HG03432 (cell line): ENCODE measurements around the gene GNG10.
A peak's percentile ranks its signal among the peaks of the same experiment; 100 is the strongest.
"Not testable (repeated sequence)": the region's sequence is repeated elsewhere in the genome, so short reads cannot be mapped to it uniquely, and the experiment has no call there.

Experiments used
- ATAC-seq: cut with Tn5 transposase; IDR thresholded peaks from one replicate; pipeline ENCODE4 v1.9.1; 2021; ENCODE audit warnings: mild to moderate bottlenecking, moderate library complexity; ENCODE audit not compliant: unreplicated experiment

GNG10 gene

DNA sequence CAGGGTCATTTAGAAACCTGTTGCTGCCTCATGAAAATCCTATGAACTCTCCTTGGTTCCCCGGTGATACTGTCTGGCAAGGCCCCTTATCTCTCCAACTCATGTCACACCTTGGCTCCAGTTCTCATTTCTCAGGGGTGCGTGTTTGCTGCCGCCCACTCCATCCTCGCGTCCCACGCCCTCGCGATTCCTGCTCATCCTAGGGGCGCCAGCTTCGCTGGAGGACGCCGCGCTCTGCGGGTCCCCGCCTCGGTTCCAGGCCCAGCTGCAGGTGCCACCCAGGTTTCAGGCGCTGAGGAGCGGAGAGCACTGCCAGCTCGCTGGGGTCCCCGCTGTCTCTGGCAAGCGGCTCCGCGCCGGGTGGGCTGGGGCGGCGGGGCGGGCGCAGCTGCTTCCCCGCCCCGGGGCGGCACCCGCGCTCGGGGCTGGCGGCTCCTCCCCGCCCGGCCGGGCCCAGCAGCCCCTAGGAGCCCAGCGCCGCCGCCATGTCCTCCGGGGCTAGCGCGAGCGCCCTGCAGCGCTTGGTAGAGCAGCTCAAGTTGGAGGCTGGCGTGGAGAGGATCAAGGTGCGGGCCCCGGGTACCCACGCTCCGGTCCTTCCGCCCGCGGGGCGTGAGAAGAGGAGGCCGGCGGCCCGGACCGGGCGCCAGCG lies at the start of gene GNG10:
TSS of gene GNG10 (plus strand) at position 456 of the 652 bp plus-strand sequence. CDS start at position 486, 30 bp downstream.
- peak; percentile 94 for ATAC-seq

GRCh38 chr9:111613436-111614040 lies 47.9 kb upstream of the GNG10 start:
- ATAC-seq: no peak

- no peak for ATAC-seq
These were observed 45.5 kb upstream of the GNG10 start for GRCh38 chr9:111615928-111616327.

GRCh38 chr9:111617349-111617748 lies 44.1 kb upstream of the GNG10 start:
- not testable (repeated sequence) for ATAC-seq

DNA sequence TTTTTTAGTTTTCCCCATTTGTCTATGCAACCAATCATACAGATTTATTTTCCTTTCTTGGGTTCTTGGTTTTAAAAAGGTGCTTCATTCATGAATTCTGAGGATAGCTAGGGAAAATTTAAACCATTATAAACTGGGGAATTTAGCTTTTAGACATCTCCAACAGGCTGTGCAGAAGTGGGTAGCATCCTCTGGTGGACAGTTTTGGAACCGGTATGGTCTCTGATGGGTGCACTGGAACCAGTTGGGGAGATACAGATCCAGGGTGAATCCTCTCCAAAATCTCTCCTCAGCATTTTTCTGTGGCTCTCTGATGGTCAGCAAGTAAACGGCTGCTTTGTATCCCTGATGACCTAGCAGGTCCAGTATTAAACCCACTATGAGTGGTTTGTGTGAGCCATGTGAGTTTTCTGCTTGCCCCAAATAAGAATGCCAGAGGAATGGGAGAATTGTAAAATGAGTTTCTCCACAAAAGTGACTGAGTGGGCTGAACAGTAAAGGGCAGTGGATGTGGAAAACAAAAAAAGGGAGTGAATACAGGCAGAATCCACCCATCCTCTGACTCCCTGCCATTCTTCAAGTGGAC lies 39.4 kb upstream of the GNG10 start:
- peak; percentile 54 for ATAC-seq

DNA sequence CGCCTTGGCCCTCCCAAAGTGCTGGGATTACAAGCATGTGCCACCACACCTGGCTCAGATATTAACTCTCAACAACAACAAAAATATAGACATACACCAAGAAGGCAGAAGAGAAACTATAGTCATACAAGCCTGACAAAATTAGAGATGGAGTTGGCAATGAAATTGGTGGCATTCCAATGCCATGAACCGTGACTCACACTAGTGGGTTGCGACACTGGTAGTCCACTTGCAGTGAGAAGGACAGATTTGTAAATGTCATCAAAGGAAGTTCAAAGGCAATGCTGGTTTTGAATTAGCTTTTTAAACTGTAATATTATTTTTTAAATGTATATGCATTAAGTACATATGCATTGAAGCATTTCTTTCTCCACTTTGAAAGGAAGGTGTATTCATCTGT lies 38.8 kb upstream of the GNG10 start:
- ATAC-seq: no peak

GRCh38 chr9:111627260-111627963 lies 34.0 kb upstream of the GNG10 start:
- ATAC-seq: no peak

GRCh38 chr9:111628411-111628810 lies 33.0 kb upstream of the GNG10 start:
- no peak for ATAC-seq

DNA sequence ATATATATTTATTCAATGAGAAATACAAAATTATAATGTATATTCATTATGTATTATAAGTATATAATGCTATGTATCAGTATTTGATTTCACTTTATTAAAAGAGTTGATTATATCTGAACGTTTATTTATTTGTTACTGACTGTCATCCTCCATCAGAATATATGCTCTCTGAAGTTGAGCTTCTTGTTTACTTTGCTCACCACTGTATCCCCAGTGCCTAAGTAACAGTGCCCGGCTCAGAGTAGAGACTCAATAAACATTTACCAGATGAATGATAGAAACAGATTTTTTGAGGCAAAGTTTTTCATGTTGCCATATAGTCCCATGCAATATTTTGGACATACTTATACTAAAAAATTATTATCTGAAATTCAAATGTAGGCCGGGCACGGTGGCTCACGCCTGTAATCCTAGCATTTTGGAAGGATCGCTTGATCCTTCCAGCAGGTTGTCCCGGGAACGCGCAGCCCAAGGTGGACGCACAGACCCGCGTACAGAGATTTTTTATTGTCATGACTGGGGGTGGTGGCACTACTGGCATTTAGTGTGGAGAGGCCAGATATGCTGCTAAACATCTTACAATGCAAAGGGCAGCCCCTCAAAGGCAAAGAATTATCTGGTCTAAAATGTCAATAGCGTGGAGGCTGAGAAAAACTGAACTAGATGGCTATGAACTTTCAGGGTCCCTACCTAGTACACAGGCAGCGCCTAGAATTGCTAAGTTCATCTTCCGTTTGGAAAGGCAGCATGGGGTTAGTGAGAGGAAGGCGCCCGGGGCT lies 31.0 kb upstream of the GNG10 start:
- peak; percentile 28 for ATAC-seq

GRCh38 chr9:111630964-111631213 lies 30.5 kb upstream of the GNG10 start:
- no peak for ATAC-seq

DNA sequence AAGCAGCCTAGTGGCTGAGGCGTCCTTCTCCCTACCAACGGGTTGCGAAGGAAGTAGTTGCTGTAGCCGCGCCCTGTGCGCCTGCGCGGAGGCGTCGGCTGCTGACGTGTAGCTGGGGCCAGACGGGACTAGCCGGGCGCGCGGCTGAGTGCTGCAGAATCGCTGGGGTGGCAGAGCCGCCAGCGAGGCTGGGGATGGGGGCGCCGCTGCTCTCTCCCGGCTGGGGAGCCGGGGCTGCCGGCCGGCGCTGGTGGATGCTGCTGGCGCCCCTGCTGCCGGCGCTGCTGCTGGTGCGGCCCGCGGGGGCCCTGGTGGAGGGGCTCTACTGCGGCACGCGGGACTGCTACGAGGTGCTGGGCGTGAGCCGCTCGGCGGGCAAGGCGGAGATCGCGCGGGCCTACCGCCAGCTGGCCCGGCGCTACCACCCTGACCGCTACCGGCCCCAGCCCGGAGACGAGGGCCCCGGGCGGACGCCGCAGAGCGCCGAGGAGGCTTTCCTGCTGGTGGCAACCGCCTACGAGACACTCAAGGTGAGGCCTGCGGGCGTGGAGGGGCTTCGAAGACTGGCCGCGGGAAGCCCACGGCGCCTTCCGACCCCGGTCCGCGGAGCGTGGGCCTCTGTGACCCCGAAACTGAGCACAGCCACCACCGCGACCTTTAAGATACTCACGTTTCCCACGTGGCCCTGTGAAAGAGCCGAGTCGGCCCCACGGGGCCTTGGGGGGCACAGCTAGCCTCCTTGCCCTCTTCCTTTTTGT lies 30.0 kb upstream of the GNG10 start, which contains the start of gene DNAJC25:
TSS of gene DNAJC25 (plus strand) at position 121 of the 758 bp plus-strand sequence. CDS start at position 195, 74 bp downstream.
- peak; percentile 98 for ATAC-seq

DNA sequence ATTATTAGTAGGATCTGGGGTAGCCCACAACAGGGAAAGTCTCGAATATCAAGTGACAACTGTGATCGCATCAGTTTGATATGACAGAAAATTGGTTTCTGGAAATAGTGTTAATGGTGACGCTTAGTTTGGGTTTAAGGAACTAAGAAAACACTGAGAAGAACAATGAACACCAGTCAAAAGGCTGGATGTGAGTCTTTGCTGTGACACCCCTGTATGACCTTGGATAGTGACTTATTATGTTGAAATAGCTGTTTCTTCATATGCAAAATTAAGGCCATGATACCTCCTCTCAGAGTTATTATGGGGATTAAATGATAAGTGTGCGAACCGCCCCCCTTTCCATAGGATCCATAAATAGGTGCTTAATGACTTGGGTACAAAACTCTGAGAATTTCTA lies 29.3 kb upstream of the GNG10 start:
- ATAC-seq: no peak

DNA sequence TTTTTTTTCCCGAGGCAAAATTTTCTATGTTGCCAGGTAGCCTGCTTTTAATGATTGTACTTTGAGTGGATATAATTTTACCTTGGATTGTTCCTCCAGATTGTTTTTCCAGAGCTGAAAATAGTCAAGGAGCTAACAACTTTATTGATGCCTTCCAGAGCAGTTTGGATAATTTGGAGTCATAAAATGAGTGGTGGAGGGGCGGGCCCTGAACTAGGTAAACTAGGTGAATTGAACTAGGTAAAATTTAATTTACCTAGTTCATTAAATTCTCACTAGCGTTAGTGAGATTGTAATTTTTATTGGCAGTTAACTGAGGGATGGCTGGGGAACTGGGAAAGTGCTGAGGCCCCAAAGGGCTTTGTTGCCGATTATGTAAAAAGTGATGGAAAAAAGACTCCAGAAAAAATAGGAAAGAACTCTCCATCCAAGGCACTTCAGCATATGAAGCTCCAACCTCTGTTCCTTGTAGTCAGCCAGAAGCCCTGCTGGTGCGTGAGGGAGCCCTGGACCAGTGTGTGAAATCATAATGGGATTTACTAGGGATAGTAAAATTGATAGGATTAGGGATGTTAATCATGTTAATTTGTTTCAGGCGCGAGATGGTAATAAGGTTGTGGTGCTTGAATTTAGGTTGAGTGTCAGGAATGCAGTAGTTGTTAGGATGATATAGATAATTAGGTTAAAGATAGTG lies 28.6 kb upstream of the GNG10 start:
- no peak for ATAC-seq

DNA sequence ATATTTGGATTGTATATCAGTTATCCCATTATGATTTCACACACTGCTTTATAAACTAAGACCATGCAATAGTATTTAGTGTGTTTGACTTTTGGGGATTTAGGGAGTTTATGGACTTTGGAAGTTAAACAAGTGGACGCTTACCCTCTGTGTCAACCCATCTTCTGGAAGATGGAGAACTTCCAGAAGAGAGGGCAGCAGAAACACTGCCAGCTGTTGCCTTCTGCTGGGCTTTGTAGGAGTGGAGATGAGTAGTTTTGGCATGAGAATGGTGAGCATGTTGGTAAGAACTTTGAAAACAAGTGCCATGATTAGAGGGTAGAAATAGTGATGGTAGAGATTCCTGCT lies 28.0 kb upstream of the GNG10 start:
- no peak for ATAC-seq

DNA sequence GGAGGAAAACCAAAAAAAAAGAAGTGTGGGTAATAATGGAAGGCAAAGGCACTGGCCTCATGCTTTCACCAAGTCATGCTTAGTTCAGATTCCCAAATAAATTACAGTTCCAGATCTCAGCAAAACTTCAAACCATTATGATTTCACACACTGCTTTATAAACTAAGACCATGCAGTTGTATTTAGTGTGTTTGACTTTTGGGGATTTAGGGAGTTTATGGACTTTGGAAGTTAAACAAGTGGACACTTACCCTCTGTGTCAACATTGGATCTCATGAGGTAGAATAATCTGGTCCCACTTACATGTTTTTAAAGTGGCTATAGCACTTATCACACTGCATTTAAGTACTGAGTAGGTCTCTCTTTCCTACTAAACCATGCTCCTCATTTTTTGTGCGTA lies 26.5 kb upstream of the GNG10 start:
- no peak for ATAC-seq

GRCh38 chr9:111637421-111637950 lies 23.9 kb upstream of the GNG10 start:
- ATAC-seq: no peak

GRCh38 chr9:111644195-111644772 lies 17.1 kb upstream of the GNG10 start:
- ATAC-seq: no peak

- no peak for ATAC-seq
These were observed 15.6 kb upstream of the GNG10 start for GRCh38 chr9:111645806-111646205.

DNA sequence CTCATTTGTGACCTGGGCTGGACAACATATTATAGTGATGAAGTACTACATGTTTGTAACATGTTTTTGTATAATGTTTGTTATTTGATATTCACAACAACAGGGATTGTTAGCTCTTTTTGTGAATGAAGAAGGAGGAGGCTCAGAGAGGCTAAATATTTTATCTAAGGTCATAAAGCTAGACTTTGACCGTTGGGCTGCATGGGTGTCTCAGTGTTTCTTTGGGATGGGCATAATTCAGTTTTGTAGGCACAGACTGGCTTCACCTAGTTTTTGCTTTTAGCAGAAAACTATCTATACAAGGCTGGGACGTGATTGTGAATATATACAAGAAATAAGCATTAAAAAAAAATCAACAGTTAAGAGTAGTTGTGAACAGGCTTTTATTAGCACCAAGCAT lies 15.0 kb upstream of the GNG10 start:
- ATAC-seq: no peak
